H1 (cell line): Measurements from ENCODE around the gene NAV2. TPM values are rescaled to one million over a fixed set of nuclear protein-coding genes. Genes with fewer than 3 reads are reported as not detected.

ENCODE experiments used
- CTCF ChIA-PET: fragments of 300-600 bp; sonication (Branson Sonifier 250); formaldehyde crosslinking; loops from one replicate; lab custom pipeline; 2021; ENCODE audit not compliant: partially characterized antibody; lab: Charles Lee
- POLR2A ChIA-PET: fragments of 300-600 bp; sonication (Branson Sonifier 250); formaldehyde crosslinking; loops from one replicate; lab custom pipeline; 2021; ENCODE audit warnings: inconsistent platforms; ENCODE audit not compliant: partially characterized antibody; lab: Charles Lee
- DNase-seq, 2 experiments: peaks; one replicate each; pipeline versions ENCODE4 v3.0.0 to v3.0.0-alpha.2; 2010 to 2022; ENCODE audit warnings: low spot score in 2 of 2, low read depth in 1 of 2, mixed read lengths in 1 of 2
- FAIRE-seq: peaks from 2 replicates; lab custom pipeline; 2011; peaks lifted over from hg19 to GRCh38; lab: Jason Lieb, UNC
- H2AFZ ChIP-seq: 2 replicates; pipeline ENCODE4 v1.8.1; 2012; ENCODE audit warnings: low read length, inconsistent platforms
- H2AK5ac ChIP-seq: 2 replicates; pipeline ENCODE4 v1.6.1; 2013; ENCODE audit warnings: low read depth, low read length
- H2BK120ac ChIP-seq: replicated peaks from 2 replicates; pipeline ENCODE3; 2013; ENCODE audit warnings: low read depth, low read length, inconsistent platforms
- H2BK12ac ChIP-seq: 2 replicates; pipeline ENCODE4 v1.6.1; 2013; ENCODE audit warnings: low read depth, low read length
- H2BK15ac ChIP-seq: 2 replicates; pipeline ENCODE4 v1.6.1; 2013; ENCODE audit warnings: low read length
- H2BK20ac ChIP-seq: 2 replicates; pipeline ENCODE4 v1.6.1; 2013; ENCODE audit warnings: low read length
- H2BK5ac ChIP-seq: 2 replicates; pipeline ENCODE4 v1.6.1; 2013; ENCODE audit warnings: low read depth, low read length
- H3K14ac ChIP-seq: 2 replicates; pipeline ENCODE4 v1.6.1; 2013; ENCODE audit warnings: inconsistent platforms; ENCODE audit not compliant: insufficient read length
- H3K18ac ChIP-seq: 2 replicates; pipeline ENCODE4 v1.6.1; 2013; ENCODE audit warnings: low read length; ENCODE audit errors: extremely low read depth
- H3K23ac ChIP-seq: 2 replicates; pipeline ENCODE4 v1.6.1; 2013; ENCODE audit warnings: inconsistent platforms; ENCODE audit not compliant: insufficient read length
- H3K23me2 ChIP-seq: 2 replicates; pipeline ENCODE4 v1.6.1; 2013; ENCODE audit warnings: low read depth, low read length
- H3K27ac ChIP-seq: 2 replicates; pipeline ENCODE4 v1.6.1; 2011; ENCODE audit warnings: low read depth, low read length, inconsistent platforms
- H3K27me3 ChIP-seq, 4 experiments: replicated peaks in 1 of 4; 1 replicate in 1 of 4; 2 replicates in 3 of 4; pipeline versions ENCODE4 v1.6.1 to v1.8.1; 2011 to 2013; ENCODE audit warnings: low read length in 3 of 4, mild to moderate bottlenecking in 3 of 4, inconsistent platforms in 2 of 4, mixed read lengths in 2 of 4, moderate library complexity in 1 of 4; ENCODE audit not compliant: control insufficient read depth in 3 of 4, insufficient read depth in 3 of 4; ENCODE audit errors: extremely low read depth in 1 of 4
- H3K36me3 ChIP-seq, 4 experiments: 2 replicates each; pipeline versions ENCODE4 v1.6.1 to v1.8.1; 2011 to 2013; ENCODE audit warnings: mild to moderate bottlenecking in 4 of 4, low read length in 3 of 4, moderate library complexity in 2 of 4, control low read depth in 1 of 4, inconsistent platforms in 1 of 4; ENCODE audit not compliant: insufficient read depth in 4 of 4, control insufficient read depth in 2 of 4
- H3K4ac ChIP-seq: replicated peaks from 2 replicates; pipeline ENCODE3; 2013; ENCODE audit warnings: low read length, low read depth, mixed read lengths, inconsistent platforms; ENCODE audit not compliant: insufficient read length
- H3K4me1 ChIP-seq, 4 experiments: replicated peaks in 1 of 4; 1 replicate in 1 of 4; 2 replicates in 3 of 4; pipeline versions ENCODE4 v1.6.1 to v1.8.1; 2011 to 2013; ENCODE audit warnings: low read length in 3 of 4, inconsistent platforms in 2 of 4, mixed read lengths in 1 of 4; ENCODE audit not compliant: insufficient read depth in 4 of 4, control insufficient read depth in 3 of 4
- H3K4me2 ChIP-seq, 2 experiments: 2 replicates each; pipeline versions ENCODE4 v1.6.1 to v1.8.1; 2011 to 2013; ENCODE audit warnings: low read depth in 2 of 2, low read length in 2 of 2, control low read depth in 1 of 2, inconsistent platforms in 1 of 2, mild to moderate bottlenecking in 1 of 2; ENCODE audit not compliant: insufficient read depth in 1 of 2
- H3K4me3 ChIP-seq, 4 experiments: fragments of 200-600, 300-600 bp in 1 of 4; sonication (generic), shearing (Covaris generic), sonication (Bioruptor Twin) in 1 of 4; 2 replicates each; pipeline versions ENCODE4 v1.5.1 to v1.8.1; 2011 to 2016; ENCODE audit warnings: low read length in 4 of 4, low read depth in 3 of 4, control low read depth in 2 of 4, inconsistent platforms in 2 of 4, mild to moderate bottlenecking in 2 of 4, mixed read lengths in 1 of 4, moderate library complexity in 1 of 4; ENCODE audit not compliant: insufficient read depth in 2 of 4; ENCODE audit errors: extremely low read depth in 1 of 4
- H3K56ac ChIP-seq: replicated peaks from 2 replicates; pipeline ENCODE3; 2013; ENCODE audit warnings: low read depth, mild to moderate bottlenecking, mixed read lengths, low read length, inconsistent platforms; ENCODE audit not compliant: insufficient read length
- H3K79me1 ChIP-seq: 2 replicates; pipeline ENCODE4 v1.6.1; 2013; ENCODE audit warnings: low read depth, low read length, control low read depth
- H3K79me2 ChIP-seq, 2 experiments: 2 replicates each; pipeline versions ENCODE4 v1.6.1 to v1.8.1; 2012 to 2013; ENCODE audit warnings: low read length in 2 of 2, mild to moderate bottlenecking in 2 of 2, inconsistent platforms in 1 of 2; ENCODE audit not compliant: insufficient read depth in 2 of 2, control insufficient read depth in 1 of 2
- H3K9ac ChIP-seq, 4 experiments: replicated peaks in 1 of 4; 1 replicate in 1 of 4; 2 replicates in 3 of 4; pipeline versions ENCODE4 v1.6.1 to v1.8.1; 2011 to 2013; ENCODE audit warnings: low read depth in 3 of 4, low read length in 3 of 4, control low read depth in 2 of 4, mild to moderate bottlenecking in 2 of 4, moderate library complexity in 2 of 4, inconsistent platforms in 1 of 4; ENCODE audit errors: extremely low read depth in 1 of 4
- H3K9me3 ChIP-seq, 2 experiments: 2 replicates each; pipeline versions ENCODE4 v1.6.1 to v1.8.1; 2012 to 2013; ENCODE audit warnings: mild to moderate bottlenecking in 2 of 2, moderate library complexity in 2 of 2, control low read depth in 1 of 2, inconsistent platforms in 1 of 2, low read depth in 1 of 2, low read length in 1 of 2, mixed read lengths in 1 of 2; ENCODE audit not compliant: insufficient read depth in 2 of 2
- H4K20me1 ChIP-seq, 2 experiments: replicated peaks in 1 of 2; 2 replicates each; pipeline versions ENCODE3 to v1.8.1; 2011 to 2013; ENCODE audit warnings: inconsistent platforms in 2 of 2, low read length in 2 of 2, mild to moderate bottlenecking in 1 of 2; ENCODE audit not compliant: insufficient read depth in 2 of 2, control insufficient read depth in 1 of 2
- H4K5ac ChIP-seq: 2 replicates; pipeline ENCODE4 v1.6.1; 2013; ENCODE audit warnings: low read length, low read depth, mixed read lengths, inconsistent platforms; ENCODE audit not compliant: insufficient read length
- H4K8ac ChIP-seq: 2 replicates; pipeline ENCODE4 v1.8.0; 2013; ENCODE audit warnings: mild to moderate bottlenecking, moderate library complexity, low read length, inconsistent platforms; ENCODE audit not compliant: insufficient read depth; ENCODE audit errors: extremely low read depth
- H4K91ac ChIP-seq: replicated peaks from 2 replicates; pipeline ENCODE3; 2013; ENCODE audit warnings: low read length, mixed read lengths, inconsistent platforms; ENCODE audit not compliant: insufficient read length
- BCL11A ChIP-seq, 2 experiments: IDR thresholded peaks; one replicate each; pipeline ENCODE4 v1.6.1; 2011; ENCODE audit warnings: low read depth in 2 of 2, low read length in 2 of 2, mild to moderate bottlenecking in 2 of 2
- CBX5 ChIP-seq: fragments of 300-800, 300-1000 bp; sonication (generic); IDR thresholded peaks from 2 replicates; pipeline ENCODE4 v1.7.1; 2016; ENCODE audit warnings: antibody characterized with exemption, low read length, low read depth
- CHD1 ChIP-seq: IDR thresholded peaks from 2 replicates; pipeline ENCODE4 v1.6.1; 2012; ENCODE audit warnings: low read depth, low read length, improper control_type of control experiment
- CREB1 ChIP-seq: IDR thresholded peaks from 2 replicates; pipeline ENCODE4 v1.6.1; 2012; ENCODE audit warnings: inconsistent platforms
- EGR1 ChIP-seq: IDR thresholded peaks from 2 replicates; pipeline ENCODE4 v1.6.1; 2011; ENCODE audit warnings: low read depth, low read length, borderline replicate concordance
- GTF2F1 ChIP-seq: IDR thresholded peaks from 2 replicates; pipeline ENCODE4 v1.6.1; 2012; ENCODE audit warnings: low read depth, low read length, improper control_type of control experiment, borderline replicate concordance
- JUND ChIP-seq: IDR thresholded peaks from 2 replicates; pipeline ENCODE4 v1.6.1; 2011; ENCODE audit warnings: mild to moderate bottlenecking, improper control_type of control experiment, low read length
- PHF8 ChIP-seq: fragments of 200-600 bp; sonication (generic); conservative IDR thresholded peaks from 2 replicates; pipeline ENCODE4 v1.7.1; 2012; ENCODE audit warnings: low read depth, mild to moderate bottlenecking, inconsistent platforms, low read length, moderate library complexity
- POU5F1 ChIP-seq: IDR thresholded peaks from 2 replicates; pipeline ENCODE4 v1.6.1; 2011; ENCODE audit warnings: low read depth, mild to moderate bottlenecking, low read length, moderate library complexity
- RAD21 ChIP-seq, 2 experiments: IDR thresholded peaks in 1 of 2; conservative IDR thresholded peaks in 1 of 2; 2 replicates each; pipeline ENCODE4 v1.6.1; 2011; ENCODE audit warnings: low read depth in 2 of 2, low read length in 2 of 2, improper control_type of control experiment in 1 of 2, inconsistent platforms in 1 of 2, mild to moderate bottlenecking in 1 of 2, moderate library complexity in 1 of 2
- WGBS, 2 experiments: shearing (Covaris generic) in 1 of 2; methylation state at CpG; one replicate each; pipeline versions ENCODE4 v1.1.6 to v1.1.7; 2013 to 2015; ENCODE audit warnings: low lambda C conversion rate in 2 of 2, mixed read lengths in 2 of 2, inconsistent platforms in 1 of 2, low coverage in 1 of 2, missing lambda C conversion rate in 1 of 2; ENCODE audit not compliant: insufficient replicate concordance in 2 of 2, insufficient coverage in 1 of 2, insufficient read length in 1 of 2; ENCODE audit errors: extremely low coverage in 1 of 2, missing lambda C conversion rate in 1 of 2; 5-methylcytosine and 5-hydroxymethylcytosine counted together
- polyA plus RNA-seq, 7 experiments: library from polyadenylated mRNA; depleted of rRNA in 3 of 7; stranded (reverse) in 5 of 7; unstranded in 2 of 7; fragments of >200 nt in 5 of 7; fragments of 200-250 nt in 2 of 7; gene quantifications; 1 replicate in 5 of 7; 2 replicates in 1 of 7; 4 replicates in 1 of 7; pipeline versions ENCODE4 v1.2.1 to v1.2.3, GENCODE V29; 2011 to 2013; ENCODE audit warnings: missing spikeins in 2 of 7, mixed read lengths in 2 of 7
- total RNA-seq: library from RNA; stranded (reverse); fragmentation: NEBNext Ultra II Directional; extraction: Animal tissue kit (Norgen Biotek cat#: 25700); gene quantifications from 2 replicates; pipeline ENCODE4 v1.2.1, GENCODE V29; 2021
- TF ChIP-seq, protein P1 (sequence below): IDR thresholded peaks from 2 replicates; pipeline ENCODE4 v1.6.1; 2011; ENCODE audit warnings: low read depth, mild to moderate bottlenecking, low read length; ENCODE audit not compliant: insufficient read depth
- TF ChIP-seq, protein P2 (sequence below): IDR thresholded peaks from 2 replicates; pipeline ENCODE4 v1.6.1; 2012; ENCODE audit warnings: inconsistent platforms
- TF ChIP-seq, protein P3 (sequence below): IDR thresholded peaks from 2 replicates; pipeline ENCODE4 v1.6.1; 2012; ENCODE audit warnings: inconsistent platforms

The NAV2 gene
- total and polyA plus RNA-seq, 2 of the 8 experiments (the other 6 are each of a cell fraction or from before 2014, with no cell fraction given) = 35.6 to 73.6 TPM

DNA sequence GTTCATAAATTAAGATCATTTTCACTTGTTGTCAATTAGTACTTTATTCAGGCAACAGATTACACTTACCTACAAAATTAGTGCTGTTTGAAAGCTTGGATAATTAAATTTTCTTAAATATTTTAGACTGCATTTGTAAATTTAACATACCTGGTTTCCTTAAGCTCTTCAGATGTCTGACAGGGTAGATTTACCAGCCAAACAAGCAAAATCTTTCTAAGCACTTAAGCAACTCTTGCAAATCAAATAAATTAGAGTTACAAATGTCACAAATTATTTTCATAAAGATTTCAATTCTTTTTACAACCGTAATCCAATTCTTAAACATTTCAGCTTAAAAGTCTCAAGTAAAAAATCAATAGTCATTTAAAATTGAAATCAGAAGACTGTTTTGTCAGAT lies 317.8 kb downstream of the NAV2 start:
- H3K23me2 ChIP-seq = no peaks in the 10 kb centered on the region
- H2BK120ac ChIP-seq = no peak overlapping the region
- H4K8ac ChIP-seq = no peak overlapping the region
- no peak overlapping the region for H3K56ac ChIP-seq
- no peak overlapping the region for H3K14ac ChIP-seq
- H3K27ac ChIP-seq = no peak overlapping the region
- H3K18ac ChIP-seq = no peak overlapping the region
- no peak overlapping the region for H2AFZ ChIP-seq
- H3K79me2 ChIP-seq = peaks cover 7 to 73% of the 10 kb centered on the region in 2 experiments
- H4K5ac ChIP-seq = no peak overlapping the region
- FAIRE-seq (no peak), DNase-seq (no peak)
- no peak overlapping the region for H2BK15ac ChIP-seq
- H2AK5ac ChIP-seq = no peak overlapping the region
- no peaks in the 10 kb centered on the region; a peak in 1 of 8 replicates for H3K36me3 ChIP-seq
- H3K4me3 ChIP-seq = no peak overlapping the region
- no peak overlapping the region for H3K4me2 ChIP-seq
- H3K9me3 ChIP-seq = no peaks in the 10 kb centered on the region
- no peak overlapping the region for H3K23ac ChIP-seq
- WGBS, 2 experiments = 85 to 100% methylated on average over 1 of the region's 1 CpG
- H3K9ac ChIP-seq = no peak overlapping the region
- no peak overlapping the region for H2BK5ac ChIP-seq
- peaks cover 10% of the 10 kb centered on the region; the same call in 1 of the 2 replicates for H3K79me1 ChIP-seq
- no peak overlapping the region for H3K4ac ChIP-seq
- H3K4me1 ChIP-seq = peaks cover 18 to 51% (median 40%) of the 10 kb centered on the region in 4 experiments
- H2BK12ac ChIP-seq = no peak overlapping the region
- peaks cover 7 to 14% of the 10 kb centered on the region in 2 experiments for H4K20me1 ChIP-seq
- ChIA-PET POLR2A (interaction anchor here (1.0 kb wide), 1 partner anchor 107 kb away, joined by 4 read pairs; no protein-coding TSS in a partner anchor), CTCF (interaction anchor here (0.8 to 2.6 kb wide), 5 partner anchors 10 to 394 kb away, joined by 3 to 7 read pairs (median 3); no protein-coding TSS in a partner anchor)
- no peak overlapping the region for H4K91ac ChIP-seq
- H2BK20ac ChIP-seq = no peak overlapping the region
- no peaks in the 10 kb centered on the region for H3K27me3 ChIP-seq
- no peak for TF ChIP-seq GTF2F1
- TF ChIP-seq, protein P1, sequence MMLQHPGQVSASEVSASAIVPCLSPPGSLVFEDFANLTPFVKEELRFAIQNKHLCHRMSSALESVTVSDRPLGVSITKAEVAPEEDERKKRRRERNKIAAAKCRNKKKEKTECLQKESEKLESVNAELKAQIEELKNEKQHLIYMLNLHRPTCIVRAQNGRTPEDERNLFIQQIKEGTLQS = no peak
- no peak for TF ChIP-seq JUND
- TF ChIP-seq, protein P2, sequence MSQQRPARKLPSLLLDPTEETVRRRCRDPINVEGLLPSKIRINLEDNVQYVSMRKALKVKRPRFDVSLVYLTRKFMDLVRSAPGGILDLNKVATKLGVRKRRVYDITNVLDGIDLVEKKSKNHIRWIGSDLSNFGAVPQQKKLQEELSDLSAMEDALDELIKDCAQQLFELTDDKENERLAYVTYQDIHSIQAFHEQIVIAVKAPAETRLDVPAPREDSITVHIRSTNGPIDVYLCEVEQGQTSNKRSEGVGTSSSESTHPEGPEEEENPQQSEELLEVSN = no peak
- TF ChIP-seq POU5F1 = no peak
- no peak for TF ChIP-seq CREB1
- TF ChIP-seq EGR1 = no peak
- no peak for TF ChIP-seq CHD1
- no peak for TF ChIP-seq CBX5
- TF ChIP-seq, protein P3, sequence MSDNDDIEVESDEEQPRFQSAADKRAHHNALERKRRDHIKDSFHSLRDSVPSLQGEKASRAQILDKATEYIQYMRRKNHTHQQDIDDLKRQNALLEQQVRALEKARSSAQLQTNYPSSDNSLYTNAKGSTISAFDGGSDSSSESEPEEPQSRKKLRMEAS = no peak
- no peak for TF ChIP-seq PHF8
- no peak for TF ChIP-seq RAD21 (IDR thresholded peaks at IDR 0.05 in 1 of 2, conservative IDR thresholded peaks at IDR 0.05 in 1 of 2; ENCODE audit: low read depth in 2 of 2, low read length in 2 of 2)
- no peak for TF ChIP-seq BCL11A (IDR thresholded peaks at IDR 0.05; ENCODE audit: low read depth in 2 of 2, low read length in 2 of 2)
